RKO (cell line): ENCODE results near the gene AP4E1.
"Not testable (repeated sequence)": the region's sequence is repeated elsewhere in the genome, so short reads cannot be mapped to it uniquely, and the experiment has no call there.

ENCODE experiments used
- DNase-seq: peaks from one replicate; pipeline ENCODE4 v3.0.0-alpha.2; 2016; ENCODE audit warnings: low spot score

AP4E1 gene

DNA sequence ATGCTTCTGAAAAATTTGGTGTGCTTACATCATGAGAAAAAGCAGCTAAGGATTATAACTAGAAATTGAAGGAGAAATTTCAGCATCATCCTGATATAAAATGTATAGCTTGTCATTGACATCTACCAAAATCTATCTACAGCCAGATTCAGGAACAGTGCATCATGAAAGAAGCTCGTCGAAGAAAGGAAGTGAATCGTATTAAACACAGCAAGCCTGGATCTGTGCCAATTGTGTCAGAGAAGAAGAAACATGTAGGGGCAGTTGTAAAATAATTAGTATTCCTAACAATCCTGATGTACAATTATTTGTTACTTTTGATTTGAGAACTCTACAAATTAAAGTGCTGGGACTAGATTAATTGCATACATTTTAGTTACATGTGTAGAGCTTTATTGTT lies 37.2 kb downstream of the AP4E1 start:
- peak; percentile 31 for DNase-seq

DNA sequence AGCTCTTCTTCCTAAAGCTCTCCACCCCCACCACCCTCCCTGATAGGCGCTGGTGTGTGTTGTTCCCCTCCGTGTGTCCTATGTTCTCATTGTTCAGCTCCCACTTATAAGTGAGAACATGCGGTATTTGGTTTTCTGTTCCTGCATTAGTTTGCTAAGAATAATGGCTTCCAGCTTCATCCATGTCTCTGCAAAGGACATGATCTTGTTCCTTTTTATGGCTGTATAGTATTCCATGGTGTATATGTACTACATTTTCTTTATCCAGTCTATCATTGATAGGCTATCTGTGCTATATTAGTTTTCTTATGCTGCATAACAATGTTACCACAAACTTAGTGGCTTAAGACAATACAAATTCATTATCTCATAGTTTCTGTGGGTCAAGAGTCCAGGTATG lies 42.3 kb downstream of the AP4E1 start:
- not testable (repeated sequence) for DNase-seq

DNA sequence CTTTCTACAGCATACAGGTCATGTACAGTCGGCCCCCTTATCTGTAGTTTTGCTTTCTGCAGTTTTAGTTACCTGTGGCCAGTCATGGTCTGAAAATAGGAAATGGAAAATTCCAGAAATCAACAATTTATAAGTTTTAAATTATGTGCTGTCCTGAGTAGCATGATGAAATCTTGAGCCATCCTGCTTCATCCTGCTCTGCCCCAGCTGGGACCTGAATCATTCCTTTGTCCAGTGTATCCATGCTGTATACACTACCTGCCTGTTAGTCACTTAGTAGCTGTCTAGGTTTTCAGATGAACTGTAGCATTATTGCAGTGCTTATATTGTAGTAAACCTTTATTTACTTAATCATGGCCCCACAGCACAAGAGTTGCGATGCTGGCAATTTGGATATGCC lies 44.8 kb downstream of the AP4E1 start:
- peak; percentile 53 for DNase-seq

GRCh38 chr15:50954837-50955236 lies 46.4 kb downstream of the AP4E1 start:
- not testable (repeated sequence) for DNase-seq

- DNase-seq, result no peak
Measured at GRCh38 chr15:50959717-50960116, 51.2 kb downstream of the AP4E1 start.

DNA sequence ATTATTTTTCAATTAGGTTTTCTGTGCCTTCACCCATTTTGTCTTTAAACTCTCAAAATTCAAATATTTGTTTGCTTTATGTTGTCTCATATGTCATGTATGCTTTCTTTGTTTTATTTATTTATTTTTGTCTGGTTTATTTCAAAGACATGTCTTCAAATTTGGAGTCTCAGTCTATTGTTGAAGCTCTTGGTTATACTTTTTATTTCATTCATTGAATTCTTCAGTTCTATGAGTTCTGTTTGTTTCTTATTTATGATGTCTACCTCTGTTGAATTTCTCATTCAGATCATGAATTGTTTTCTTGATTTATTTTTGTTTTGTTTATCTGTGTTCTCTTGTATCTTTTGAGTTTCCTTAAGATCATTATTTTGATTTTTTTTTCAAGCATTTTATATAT lies 55.6 kb downstream of the AP4E1 start:
- no peak for DNase-seq

- no peak for DNase-seq
Measured at GRCh38 chr15:50968353-50968752, 59.9 kb downstream of the AP4E1 start.

- no peak for DNase-seq
Measured at GRCh38 chr15:50970524-50970923, 62.0 kb downstream of the AP4E1 start.

DNA sequence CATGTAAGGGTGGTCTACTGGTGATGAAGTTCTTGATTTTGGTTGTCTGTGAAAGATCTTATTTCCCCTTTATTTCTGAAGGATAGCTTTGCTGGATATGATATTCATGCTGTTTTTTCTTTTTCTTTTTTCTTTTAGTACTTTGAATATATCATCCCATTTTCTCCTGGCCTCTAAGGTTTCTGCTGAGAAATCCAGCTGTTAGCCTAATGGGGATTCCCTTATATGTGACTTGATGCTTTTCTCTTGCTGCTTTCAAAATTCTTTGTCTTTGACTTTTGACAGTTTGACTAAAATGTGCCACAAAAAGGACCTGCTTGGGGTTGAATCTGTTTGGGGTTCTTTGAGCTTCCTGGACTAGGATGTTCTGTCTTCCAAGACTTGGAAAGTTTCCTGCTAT lies 62.6 kb downstream of the AP4E1 start:
- no peak for DNase-seq

DNA sequence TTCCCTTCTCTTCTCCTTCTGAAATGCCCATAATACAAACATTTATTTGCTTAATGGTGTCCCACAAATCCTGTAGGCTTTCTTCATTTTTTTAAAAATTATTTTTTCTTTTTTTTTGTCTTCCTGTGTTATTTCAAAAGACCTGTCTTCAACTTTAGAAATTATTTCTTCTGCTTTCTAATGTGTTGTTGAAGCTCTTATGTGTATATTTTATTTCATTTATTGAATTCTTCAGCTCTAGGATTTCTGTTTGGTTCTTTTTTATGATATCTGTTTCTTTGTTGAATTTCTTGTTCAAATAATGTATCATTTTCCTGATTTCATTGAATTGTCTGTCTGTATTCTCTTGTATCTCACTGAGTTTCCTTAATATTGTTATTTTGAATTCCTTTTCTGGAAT lies 63.1 kb downstream of the AP4E1 start:
- DNase-seq, result no peak

DNA sequence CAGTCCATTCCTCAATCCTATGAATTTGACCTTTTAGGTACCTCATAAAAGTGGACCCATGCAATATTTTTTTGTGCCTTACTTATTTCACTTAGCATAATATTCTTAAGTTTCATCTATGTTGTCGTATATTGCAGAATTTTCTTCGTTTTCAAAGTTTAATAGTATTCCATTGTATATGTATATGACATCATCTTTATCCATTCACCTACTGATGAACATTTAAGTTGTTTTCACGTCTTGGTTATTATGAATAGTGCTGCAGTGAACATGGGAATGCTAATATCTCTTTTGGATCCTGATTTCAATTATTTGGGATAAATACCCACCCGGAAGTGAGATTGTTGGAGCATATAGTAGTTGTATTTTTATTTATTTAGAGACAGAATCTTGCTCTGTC lies 65.1 kb downstream of the AP4E1 start:
- no peak for DNase-seq

DNA sequence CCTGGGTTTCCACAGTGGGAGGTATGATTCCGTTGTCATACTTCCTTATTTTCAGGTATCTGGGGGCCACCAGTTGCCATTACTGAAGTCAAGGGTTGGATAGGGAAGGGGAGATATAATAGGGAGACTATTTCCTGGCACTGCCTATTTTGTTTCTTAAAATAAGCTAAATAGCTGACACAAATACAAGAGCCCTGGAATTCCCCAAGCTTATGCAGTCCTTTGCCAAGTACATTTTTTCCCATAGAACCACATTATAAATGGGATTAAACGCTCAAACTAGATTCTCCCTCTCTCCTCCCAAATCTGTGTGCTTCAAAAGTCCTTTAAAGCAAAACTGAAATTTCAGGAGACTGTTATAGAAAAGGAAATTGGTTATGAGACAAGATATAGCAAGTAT lies 68.7 kb downstream of the AP4E1 start:
- DNase-seq, result no peak

GRCh38 chr15:50978580-50978979 lies 70.1 kb downstream of the AP4E1 start:
- no peak for DNase-seq

DNA sequence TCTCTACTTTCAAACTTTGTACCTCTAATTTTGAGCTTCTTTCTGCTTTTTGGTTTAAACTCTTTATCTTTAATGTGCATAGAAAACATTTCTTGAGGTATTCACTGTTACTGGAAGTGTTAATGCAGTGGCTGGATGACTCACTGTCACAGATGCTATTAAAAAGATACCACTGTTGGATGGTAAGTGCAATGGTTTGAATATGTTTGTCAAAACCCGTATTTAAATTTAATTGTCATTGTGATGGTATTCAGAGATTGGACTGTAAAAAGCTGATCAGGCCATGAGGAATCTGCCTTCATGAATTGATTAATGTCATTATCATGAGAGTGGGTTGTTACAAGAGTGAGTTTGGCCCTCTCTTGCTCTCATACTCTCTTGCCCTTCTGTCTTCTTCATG lies 70.6 kb downstream of the AP4E1 start:
- no peak for DNase-seq

DNA sequence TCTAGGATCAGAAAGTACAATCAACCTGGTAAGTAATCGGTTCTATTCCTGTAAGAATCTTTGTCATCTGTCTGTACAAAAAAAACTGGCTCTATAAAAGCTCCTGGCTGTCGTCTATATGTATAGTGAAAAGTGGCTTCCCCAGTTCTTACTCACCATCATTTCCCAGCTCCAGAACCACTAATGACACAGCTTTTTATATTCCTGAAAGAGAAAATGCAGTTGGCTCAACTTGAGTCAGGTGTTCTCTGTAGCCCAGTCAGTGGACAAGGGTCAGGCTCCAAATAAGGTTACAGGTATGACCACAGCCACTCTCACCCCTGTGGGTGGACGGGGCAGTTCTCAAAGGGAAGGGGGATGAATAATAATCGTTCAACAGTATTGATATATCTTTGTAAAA lies 85.1 kb downstream of the AP4E1 start:
- peak; percentile 23 for DNase-seq

DNA sequence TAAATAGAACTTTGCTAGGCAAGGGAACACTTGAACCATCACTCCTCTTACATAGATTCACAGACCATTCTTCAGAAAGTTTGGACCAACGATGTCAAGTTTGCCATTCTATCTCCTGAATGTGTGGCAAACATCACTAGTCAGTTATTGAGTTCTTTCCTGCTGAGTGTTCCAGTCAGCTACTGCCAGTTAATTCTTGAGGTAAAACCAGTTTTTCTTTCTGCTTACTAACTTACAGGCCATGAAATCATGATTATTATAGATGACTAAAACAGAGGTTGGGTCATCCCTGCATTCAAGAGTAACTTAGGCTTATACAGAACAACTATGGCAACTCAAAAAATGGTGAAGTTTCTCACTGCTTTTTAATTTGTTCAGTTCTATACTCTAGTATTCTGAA lies 88.2 kb downstream of the AP4E1 start:
- peak; percentile 35 for DNase-seq

- no peak for DNase-seq
Measured at GRCh38 chr15:50997371-50998051, 89.0 kb downstream of the AP4E1 start.

DNA sequence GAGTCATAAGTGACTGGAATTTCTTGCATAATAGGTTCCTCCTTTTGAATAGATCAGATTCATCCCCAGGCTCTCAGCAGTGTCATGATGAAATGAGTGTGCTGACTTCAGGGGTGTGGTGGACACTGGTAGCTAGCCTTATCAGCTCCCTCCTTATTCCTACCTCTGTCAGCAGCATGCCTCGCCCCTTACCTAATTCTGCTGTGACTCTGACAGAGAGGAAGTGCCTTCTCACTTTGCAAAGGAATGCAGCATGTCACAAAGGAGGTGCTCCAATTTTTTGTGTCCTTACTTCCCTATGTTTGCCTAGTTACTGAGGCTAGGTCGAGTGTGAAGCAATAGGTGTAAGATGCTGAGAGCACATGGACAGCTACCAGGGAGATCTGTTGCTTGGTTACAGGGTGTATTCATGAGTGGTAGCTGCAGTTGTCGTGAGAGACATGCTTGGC lies 95.6 kb downstream of the AP4E1 start:
- DNase-seq, result peak; percentile 11

DNA sequence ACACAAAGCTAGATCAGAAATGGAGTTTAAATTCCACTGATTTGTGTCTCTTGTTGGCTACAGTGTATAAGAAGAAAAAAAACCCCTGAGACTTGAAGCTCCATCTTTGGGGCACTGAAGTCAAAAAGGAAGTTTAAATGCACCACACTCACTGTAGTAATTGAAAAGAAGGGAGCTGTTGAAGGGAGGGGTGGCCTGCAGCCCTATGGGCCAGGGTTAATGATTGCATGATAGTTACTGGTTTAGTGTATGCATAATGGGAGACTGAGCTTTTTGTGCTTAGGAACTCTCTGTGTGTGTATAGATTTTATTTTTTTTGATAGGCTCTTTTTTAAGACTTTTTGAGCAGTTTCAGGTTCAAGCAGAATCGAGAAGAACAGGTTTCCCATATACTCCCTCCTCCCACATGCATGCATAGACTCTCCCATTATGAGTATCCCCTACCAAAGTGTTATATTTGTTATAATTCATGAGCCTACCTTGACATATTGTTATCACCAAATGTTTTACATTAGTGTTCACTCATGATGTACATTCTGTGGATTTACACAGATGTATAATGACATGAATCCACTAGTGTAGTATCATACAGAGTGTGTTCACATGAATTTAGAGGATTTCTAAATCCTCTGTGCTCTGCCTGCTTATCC lies 98.0 kb downstream of the AP4E1 start:
- DNase-seq, result no peak

- no peak for DNase-seq
Measured at GRCh38 chr15:51007131-51007666, 98.7 kb downstream of the AP4E1 start.

GRCh38 chr15:51011212-51011611 lies 102.7 kb downstream of the AP4E1 start:
- DNase-seq, result no peak

DNA sequence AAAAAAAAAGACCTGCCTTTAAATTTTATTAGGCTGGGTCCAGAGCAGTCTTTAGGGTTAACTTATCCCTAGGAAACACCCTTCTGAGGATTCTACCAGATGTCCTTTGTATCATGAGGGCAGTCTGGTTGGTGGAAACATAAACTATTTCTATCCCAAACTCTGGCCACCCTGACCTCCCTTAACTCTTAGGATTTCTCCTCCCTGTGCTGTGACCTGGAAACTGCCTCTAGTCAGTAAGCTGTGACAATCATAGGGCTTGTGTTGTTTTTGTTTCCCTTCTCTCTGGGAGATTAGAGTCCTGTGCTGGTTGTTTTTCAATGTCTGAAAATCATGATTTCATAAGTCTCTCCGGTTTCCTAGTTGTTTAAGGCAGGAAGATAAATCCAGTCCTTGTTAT lies 108.1 kb downstream of the AP4E1 start:
- DNase-seq, result no peak

- DNase-seq, result no peak
Measured at GRCh38 chr15:51022206-51022605, 113.7 kb downstream of the AP4E1 start.

DNA sequence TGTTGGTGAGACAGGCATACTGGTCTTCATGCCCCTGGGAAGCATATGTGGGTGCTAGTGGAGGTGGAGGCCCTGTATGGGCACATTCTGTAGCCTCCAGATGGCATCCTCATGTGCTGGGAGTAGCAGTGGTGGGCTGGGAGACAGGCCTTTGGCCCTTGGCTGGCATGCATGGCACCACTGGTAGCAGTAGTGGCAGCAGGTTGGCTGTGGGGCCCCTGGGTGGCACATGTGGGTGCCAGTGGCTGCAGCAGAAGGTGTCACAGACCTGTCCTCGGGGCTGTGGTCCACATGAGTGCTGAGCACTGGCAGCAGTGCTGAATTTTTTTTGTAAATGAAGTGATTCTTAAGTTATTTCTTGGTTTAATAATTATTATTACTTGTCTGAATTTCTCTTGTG lies 115.0 kb downstream of the AP4E1 start:
- no peak for DNase-seq
